ENCODE measurements around the gene SCNN1B.
"Not testable (repeated sequence)": the region's sequence is repeated elsewhere in the genome, so short reads cannot be mapped to it uniquely, and the experiment has no call there.

Gene SCNN1B

GRCh38 chr16:23356941-23357340, 54.8 kb downstream of the SCNN1B start:
- H3K4me1 ChIP-seq (ENCODE audit: control insufficient read depth, insufficient read depth, low read length), result no peaks in the 10 kb centered on the region
- no peaks in the 10 kb centered on the region for H3K36me3 ChIP-seq (ENCODE audit: control insufficient read depth, insufficient read depth, low read length)
- H3K4me3 ChIP-seq (ENCODE audit: low read depth, low read length), result no peak overlapping the region
- H3K9me3 ChIP-seq (ENCODE audit: control insufficient read depth, insufficient read depth, low read length), result no peaks in the 10 kb centered on the region
- no peak overlapping the region for H3K9ac ChIP-seq (ENCODE audit: low read depth, low read length)
- no peaks in the 10 kb centered on the region for H3K27me3 ChIP-seq (ENCODE audit: control insufficient read depth, insufficient read depth, low read length)
- no peak overlapping the region for H3K27ac ChIP-seq (ENCODE audit: low read depth, low read length)

GRCh38 chr16:23357761-23358290, 55.7 kb downstream of the SCNN1B start:
- Histone ChIP-seq H3K4me1 (ENCODE audit: control insufficient read depth, insufficient read depth, low read length) (no peaks in the 10 kb centered on the region), H3K9ac (ENCODE audit: low read depth, low read length) (no peak overlapping the region)

GRCh38 chr16:23359092-23359760, 57.1 kb downstream of the SCNN1B start:
- Histone ChIP-seq H3K9me3 (ENCODE audit: control insufficient read depth, insufficient read depth, low read length) (no peaks in the 10 kb centered on the region), H3K27me3 (ENCODE audit: control insufficient read depth, insufficient read depth, low read length) (no peaks in the 10 kb centered on the region), H3K27ac (ENCODE audit: low read depth, low read length) (no peak overlapping the region), H3K9ac (ENCODE audit: low read depth, low read length) (no peak overlapping the region), H3K4me1 (ENCODE audit: control insufficient read depth, insufficient read depth, low read length) (no peaks in the 10 kb centered on the region), H3K4me3 (ENCODE audit: low read depth, low read length) (no peak overlapping the region), H3K36me3 (ENCODE audit: control insufficient read depth, insufficient read depth, low read length) (no peaks in the 10 kb centered on the region)

More at GRCh38 chr16:23357761-23358290, 55.7 kb downstream of the SCNN1B start:
- H3K4me3 ChIP-seq (ENCODE audit: low read depth, low read length), result no peak overlapping the region
- H3K9me3 ChIP-seq (ENCODE audit: control insufficient read depth, insufficient read depth, low read length), result no peaks in the 10 kb centered on the region
- no peaks in the 10 kb centered on the region for H3K36me3 ChIP-seq (ENCODE audit: control insufficient read depth, insufficient read depth, low read length)
- no peaks in the 10 kb centered on the region for H3K27me3 ChIP-seq (ENCODE audit: control insufficient read depth, insufficient read depth, low read length)
- H3K27ac ChIP-seq (ENCODE audit: low read depth, low read length), result no peak overlapping the region

GRCh38 chr16:23362460-23363317, 60.6 kb downstream of the SCNN1B start:
- Histone ChIP-seq H3K9ac (ENCODE audit: low read depth, low read length) (no peak overlapping the region), H3K27ac (ENCODE audit: low read depth, low read length) (no peak overlapping the region), H3K36me3 (ENCODE audit: control insufficient read depth, insufficient read depth, low read length) (no peaks in the 10 kb centered on the region), H3K4me3 (ENCODE audit: low read depth, low read length) (no peak overlapping the region), H3K4me1 (ENCODE audit: control insufficient read depth, insufficient read depth, low read length) (peaks cover 6% of the 10 kb centered on the region; the same call in 1 of the 2 replicates), H3K27me3 (ENCODE audit: control insufficient read depth, insufficient read depth, low read length) (no peaks in the 10 kb centered on the region), H3K9me3 (ENCODE audit: control insufficient read depth, insufficient read depth, low read length) (no peaks in the 10 kb centered on the region)

GRCh38 chr16:23365602-23366240, 63.6 kb downstream of the SCNN1B start:
- no peaks in the 10 kb centered on the region for H3K9me3 ChIP-seq (ENCODE audit: control insufficient read depth, insufficient read depth, low read length)
- H3K9ac ChIP-seq (ENCODE audit: low read depth, low read length), result no peak overlapping the region
- H3K27ac ChIP-seq (ENCODE audit: low read depth, low read length), result no peak overlapping the region
- H3K4me1 ChIP-seq (ENCODE audit: control insufficient read depth, insufficient read depth, low read length), result peaks cover 6% of the 10 kb centered on the region; the same call in 1 of the 2 replicates
- H3K27me3 ChIP-seq (ENCODE audit: control insufficient read depth, insufficient read depth, low read length), result no peaks in the 10 kb centered on the region
- no peak overlapping the region for H3K4me3 ChIP-seq (ENCODE audit: low read depth, low read length)
- no peaks in the 10 kb centered on the region for H3K36me3 ChIP-seq (ENCODE audit: control insufficient read depth, insufficient read depth, low read length)

- H3K27me3 ChIP-seq (ENCODE audit: control insufficient read depth, insufficient read depth, low read length); H3K36me3 ChIP-seq (ENCODE audit: control insufficient read depth, insufficient read depth, low read length); H3K27ac ChIP-seq (ENCODE audit: low read depth, low read length); H3K4me1 ChIP-seq (ENCODE audit: control insufficient read depth, insufficient read depth, low read length); H3K4me3 ChIP-seq (ENCODE audit: low read depth, low read length); H3K9ac ChIP-seq (ENCODE audit: low read depth, low read length); H3K9me3 ChIP-seq (ENCODE audit: control insufficient read depth, insufficient read depth, low read length): not testable (repeated sequence)
Observed at GRCh38 chr16:23366341-23366740, 64.2 kb downstream of the SCNN1B start.

GRCh38 chr16:23367564-23367963, 65.5 kb downstream of the SCNN1B start:
- Histone ChIP-seq H3K4me1 (ENCODE audit: control insufficient read depth, insufficient read depth, low read length) (peaks cover 6% of the 10 kb centered on the region; the same call in 1 of the 2 replicates), H3K4me3 (ENCODE audit: low read depth, low read length) (no peak overlapping the region), H3K9ac (ENCODE audit: low read depth, low read length) (no peak overlapping the region), H3K9me3 (ENCODE audit: control insufficient read depth, insufficient read depth, low read length) (no peaks in the 10 kb centered on the region), H3K27ac (ENCODE audit: low read depth, low read length) (no peak overlapping the region), H3K36me3 (ENCODE audit: control insufficient read depth, insufficient read depth, low read length) (no peaks in the 10 kb centered on the region), H3K27me3 (ENCODE audit: control insufficient read depth, insufficient read depth, low read length) (no peaks in the 10 kb centered on the region)

- no peaks in the 10 kb centered on the region for H3K36me3 ChIP-seq (ENCODE audit: control insufficient read depth, insufficient read depth, low read length)
- no peak overlapping the region for H3K4me3 ChIP-seq (ENCODE audit: low read depth, low read length)
- H3K27me3 ChIP-seq (ENCODE audit: control insufficient read depth, insufficient read depth, low read length), result no peaks in the 10 kb centered on the region
- H3K9me3 ChIP-seq (ENCODE audit: control insufficient read depth, insufficient read depth, low read length), result no peaks in the 10 kb centered on the region
- peaks cover 6% of the 10 kb centered on the region; the same call in 1 of the 2 replicates for H3K4me1 ChIP-seq (ENCODE audit: control insufficient read depth, insufficient read depth, low read length)
- H3K27ac ChIP-seq (ENCODE audit: low read depth, low read length), result no peak overlapping the region
- no peak overlapping the region for H3K9ac ChIP-seq (ENCODE audit: low read depth, low read length)
Observed at GRCh38 chr16:23367988-23368387, 65.9 kb downstream of the SCNN1B start.

GRCh38 chr16:23368469-23368868, 66.4 kb downstream of the SCNN1B start:
- peaks cover 6% of the 10 kb centered on the region; the same call in 1 of the 2 replicates for H3K4me1 ChIP-seq (ENCODE audit: control insufficient read depth, insufficient read depth, low read length)
- no peaks in the 10 kb centered on the region for H3K9me3 ChIP-seq (ENCODE audit: control insufficient read depth, insufficient read depth, low read length)
- H3K9ac ChIP-seq (ENCODE audit: low read depth, low read length), result no peak overlapping the region
- no peak overlapping the region for H3K4me3 ChIP-seq (ENCODE audit: low read depth, low read length)
- no peaks in the 10 kb centered on the region for H3K27me3 ChIP-seq (ENCODE audit: control insufficient read depth, insufficient read depth, low read length)
- H3K36me3 ChIP-seq (ENCODE audit: control insufficient read depth, insufficient read depth, low read length), result no peaks in the 10 kb centered on the region
- no peak overlapping the region for H3K27ac ChIP-seq (ENCODE audit: low read depth, low read length)

GRCh38 chr16:23369416-23369815, 67.3 kb downstream of the SCNN1B start:
- Histone ChIP-seq H3K9ac (ENCODE audit: low read depth, low read length) (no peak overlapping the region), H3K27me3 (ENCODE audit: control insufficient read depth, insufficient read depth, low read length) (no peaks in the 10 kb centered on the region), H3K27ac (ENCODE audit: low read depth, low read length) (no peak overlapping the region), H3K4me3 (ENCODE audit: low read depth, low read length) (no peak overlapping the region), H3K36me3 (ENCODE audit: control insufficient read depth, insufficient read depth, low read length) (no peaks in the 10 kb centered on the region), H3K4me1 (ENCODE audit: control insufficient read depth, insufficient read depth, low read length) (peaks cover 6% of the 10 kb centered on the region; the same call in 1 of the 2 replicates), H3K9me3 (ENCODE audit: control insufficient read depth, insufficient read depth, low read length) (no peaks in the 10 kb centered on the region)

All from HUES48 (cell line).